Hepatocyte (in vitro differentiated cells): ENCODE results near the gene DCAF10. TPM values are rescaled to one million over a fixed set of nuclear protein-coding genes. Genes with fewer than 3 reads are reported as not detected.

Experiments used
- DNase-seq: peaks from one replicate; pipeline ENCODE4 v3.0.0-alpha.2; 2016; ENCODE audit warnings: low spot score
- H2AFZ ChIP-seq: fragments of 200-600 bp; sonication (generic); 2 replicates; pipeline ENCODE4 v1.6.0; 2016; ENCODE audit warnings: antibody characterized with exemption, mild to moderate bottlenecking
- H3K27ac ChIP-seq: fragments of 200-600 bp; sonication (generic); 2 replicates; pipeline ENCODE4 v1.5.1; 2016; ENCODE audit warnings: mild to moderate bottlenecking
- H3K27me3 ChIP-seq: fragments of 200-600 bp; sonication (generic); 2 replicates; pipeline ENCODE4 v1.6.1; 2016
- H3K36me3 ChIP-seq: fragments of 200-600 bp; sonication (generic); replicated peaks from 2 replicates; pipeline ENCODE4 v1.5.1; 2016; ENCODE audit warnings: low read depth; ENCODE audit not compliant: insufficient read depth
- H3K4me1 ChIP-seq: fragments of 200-600 bp; sonication (generic); 2 replicates; pipeline ENCODE4 v1.5.1; 2016; ENCODE audit warnings: mild to moderate bottlenecking, moderate library complexity; ENCODE audit not compliant: insufficient read depth
- H3K4me2 ChIP-seq: fragments of 200-600 bp; sonication (generic); 2 replicates; pipeline ENCODE4 v1.6.0; 2016
- H3K4me3 ChIP-seq: fragments of 200-600 bp; sonication (generic); 2 replicates; pipeline ENCODE4 v1.5.1; 2016; ENCODE audit warnings: mild to moderate bottlenecking
- H3K79me2 ChIP-seq: fragments of 200-600 bp; sonication (generic); 2 replicates; pipeline ENCODE4 v1.6.0; 2017; ENCODE audit warnings: mild to moderate bottlenecking
- H3K9me2 ChIP-seq: fragments of 200-600 bp; sonication (generic); replicated peaks from 2 replicates; pipeline ENCODE4 v1.6.0; 2017; ENCODE audit warnings: mild to moderate bottlenecking; ENCODE audit not compliant: insufficient read depth
- H3K9me3 ChIP-seq: fragments of 200-600 bp; sonication (generic); 2 replicates; pipeline ENCODE4 v1.5.1; 2016; ENCODE audit warnings: low read depth, mild to moderate bottlenecking
- H4K20me1 ChIP-seq: fragments of 200-600 bp; sonication (generic); 2 replicates; pipeline ENCODE4 v1.6.0; 2016; ENCODE audit warnings: mild to moderate bottlenecking; ENCODE audit not compliant: insufficient read depth, poor library complexity, severe bottlenecking
- CTCF ChIP-seq: fragments of 200-600 bp; sonication (generic); IDR thresholded peaks from 2 replicates; pipeline ENCODE4 v1.5.1; 2016; ENCODE audit warnings: antibody characterized with exemption, mild to moderate bottlenecking; ENCODE audit not compliant: poor library complexity
- EZH2 ChIP-seq: fragments of 200-600 bp; sonication (generic); IDR thresholded peaks from 2 replicates; pipeline ENCODE4 v1.6.1; 2016; ENCODE audit warnings: antibody characterized with exemption, mild to moderate bottlenecking, borderline replicate concordance
- EZH2phosphoT487 ChIP-seq: fragments of 200-600 bp; sonication (generic); IDR thresholded peaks from one replicate; pipeline ENCODE4 v1.6.1; 2018; ENCODE audit warnings: antibody characterized with exemption, mild to moderate bottlenecking, low read depth, moderate library complexity; ENCODE audit not compliant: unreplicated experiment, severe bottlenecking
- WGBS: methylation state at CpG from one replicate; pipeline ENCODE4 v1.1.6; 2016; ENCODE audit warnings: low lambda C conversion rate; ENCODE audit errors: missing lambda C conversion rate; 5-methylcytosine and 5-hydroxymethylcytosine counted together
- polyA plus RNA-seq: library from polyadenylated mRNA; unstranded; fragments of >200 nt; fragmentation: Nextera tagmentation; extraction: Ambion mirVana; gene quantifications from 2 replicates; pipeline ENCODE4 v1.2.1, GENCODE V29; 2016
- total RNA-seq: library from RNA; depleted of rRNA; stranded (reverse); fragments of >200 nt; gene quantifications from 2 replicates; pipeline ENCODE4 v1.2.3, GENCODE V29; 2014

The DCAF10 gene
- total and polyA plus RNA-seq, 2 experiments from 2014 or later = 23.9 to 29.2 TPM

DNA sequence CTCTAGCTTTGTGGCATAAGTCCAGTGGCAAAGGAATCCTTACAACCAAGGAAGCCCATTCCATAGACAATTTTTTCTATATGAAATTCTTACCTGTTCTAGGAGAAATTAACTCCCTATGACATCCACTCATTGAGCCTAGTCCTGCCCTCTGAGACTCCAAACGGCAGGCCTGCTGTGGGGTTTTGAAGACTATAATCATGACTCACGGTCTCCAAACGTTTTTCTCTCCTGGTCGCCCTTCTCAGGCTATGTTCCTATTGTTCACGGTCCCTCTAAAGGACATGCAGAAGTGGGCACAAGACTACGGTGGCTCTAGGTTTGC lies 16.3 kb upstream of the DCAF10 start:
- H3K27me3 ChIP-seq = no peaks in the 10 kb centered on the region
- peak overlapping the region; percentile 70 for H2AFZ ChIP-seq
- peak overlapping the region; percentile 93 for H3K4me3 ChIP-seq
- WGBS = 0% methylated on average over 6 of the region's 6 CpGs
- DNase-seq = no peak
- no peaks in the 10 kb centered on the region for H3K36me3 ChIP-seq
- no peaks in the 10 kb centered on the region for H3K9me2 ChIP-seq
- H3K27ac ChIP-seq = peak overlapping the region; percentile 75
- H3K9me3 ChIP-seq = no peaks in the 10 kb centered on the region
- peaks cover 8% of the 10 kb centered on the region for H3K4me1 ChIP-seq
- peak overlapping the region; percentile 89 for H3K4me2 ChIP-seq
- H4K20me1 ChIP-seq = no peaks in the 10 kb centered on the region
- TF ChIP-seq EZH2phosphoT487 = no peak
- TF ChIP-seq EZH2 = no peak
- no peak for TF ChIP-seq CTCF
- peaks cover 25% of the 10 kb centered on the region for H3K79me2 ChIP-seq

- Histone ChIP-seq H2AFZ (peak within 1 kb of the TSS; percentile 91), H3K79me2 (peaks cover 25% of the 10 kb centered on the region)
These were observed 15.7 kb upstream of the DCAF10 start, which contains the start of gene EXOSC3 for GRCh38 chr9:37784616-37785483. TSS of gene EXOSC3 (minus strand) at chr9:37785064. CDS start at chr9:37785044, 20 bp downstream.

GRCh38 chr9:37787059-37787458 lies 13.5 kb upstream of the DCAF10 start:
- Histone ChIP-seq H3K4me3 (no peak overlapping the region), H3K27ac (no peak overlapping the region), H3K79me2 (peaks cover 25% of the 10 kb centered on the region), H4K20me1 (no peaks in the 10 kb centered on the region), H3K36me3 (no peaks in the 10 kb centered on the region), H3K27me3 (no peaks in the 10 kb centered on the region), H3K9me3 (no peaks in the 10 kb centered on the region), H2AFZ (no peak overlapping the region), H3K4me1 (peaks cover 8% of the 10 kb centered on the region), H3K4me2 (no peak overlapping the region), H3K9me2 (no peaks in the 10 kb centered on the region)
- 86% methylated on average over 32 of the region's 45 CpGs for WGBS
- no peak for TF ChIP-seq CTCF
- no peak for TF ChIP-seq EZH2
- no peak for TF ChIP-seq EZH2phosphoT487
- no peak for DNase-seq

More at GRCh38 chr9:37784616-37785483, 15.7 kb upstream of the DCAF10 start, which contains the start of gene EXOSC3:
- no peak for TF ChIP-seq EZH2
- TF ChIP-seq CTCF = peak; percentile 18
- Histone ChIP-seq H3K9me3 (no peaks in the 10 kb centered on the region), H3K4me2 (peak within 1 kb of the TSS; percentile 89), H3K36me3 (no peaks in the 10 kb centered on the region), H3K4me3 (peak within 1 kb of the TSS; percentile 93), H4K20me1 (no peaks in the 10 kb centered on the region), H3K9me2 (no peaks in the 10 kb centered on the region), H3K27me3 (no peaks in the 10 kb centered on the region), H3K4me1 (peaks cover 8% of the 10 kb centered on the region), H3K27ac (peak within 1 kb of the TSS; percentile 75)
- peak; percentile 94 for DNase-seq
- WGBS = 2% methylated on average over 68 of the region's 73 CpGs
